ENCODE data around the gene GNAS-AS1. TPM values are rescaled to one million over a fixed set of nuclear protein-coding genes. Genes with fewer than 3 reads are reported as not detected.

Gene GNAS-AS1
- total RNA-seq, 1 donor from 2014 or later: 4.1 TPM

- DNase-seq (ENCODE audit: low spot score): no peak
These were observed 35.8 kb upstream of the GNAS-AS1 start for GRCh38 chr20:58886546-58886945.

- DNase-seq (ENCODE audit: low spot score): no peak
These were observed 34.3 kb upstream of the GNAS-AS1 start for GRCh38 chr20:58884966-58885365.

GRCh38 chr20:58883241-58883691 is 32.6 kb upstream of the GNAS-AS1 start:
- peak; percentile 69 for DNase-seq (ENCODE audit: low spot score)

- DNase-seq (ENCODE audit: low spot score): no peak
These were observed 32.0 kb upstream of the GNAS-AS1 start for GRCh38 chr20:58882704-58883089.

- no peak for DNase-seq (ENCODE audit: low spot score)
These were observed 30.5 kb upstream of the GNAS-AS1 start for GRCh38 chr20:58880994-58881752.

GRCh38 chr20:58880441-58880840 is 29.7 kb upstream of the GNAS-AS1 start:
- DNase-seq (ENCODE audit: low spot score): no peak

GRCh38 chr20:58878399-58878798 is 27.7 kb upstream of the GNAS-AS1 start:
- no peak for DNase-seq (ENCODE audit: low spot score)

GRCh38 chr20:58877976-58878360 is 27.3 kb upstream of the GNAS-AS1 start:
- no peak for DNase-seq (ENCODE audit: low spot score)

- DNase-seq (ENCODE audit: low spot score): no peak
These were observed 26.6 kb upstream of the GNAS-AS1 start for GRCh38 chr20:58877050-58877975.

GRCh38 chr20:58876437-58876836 is 25.7 kb upstream of the GNAS-AS1 start:
- peak; percentile 58 for DNase-seq (ENCODE audit: low spot score)

GRCh38 chr20:58875541-58876134 is 24.9 kb upstream of the GNAS-AS1 start:
- DNase-seq (ENCODE audit: low spot score): no peak

- DNase-seq (ENCODE audit: low spot score): no peak
These were observed 24.4 kb upstream of the GNAS-AS1 start for GRCh38 chr20:58875111-58875510.

- no peak for DNase-seq (ENCODE audit: low spot score)
These were observed 23.8 kb upstream of the GNAS-AS1 start for GRCh38 chr20:58874469-58874868.

- no peak for DNase-seq (ENCODE audit: low spot score)
These were observed 20.9 kb upstream of the GNAS-AS1 start for GRCh38 chr20:58871533-58872102.

GRCh38 chr20:58870293-58871014 is 19.8 kb upstream of the GNAS-AS1 start:
- peak; percentile 78 for DNase-seq (ENCODE audit: low spot score)

GRCh38 chr20:58869662-58870227 is 19.0 kb upstream of the GNAS-AS1 start:
- DNase-seq (ENCODE audit: low spot score): no peak

- DNase-seq (ENCODE audit: low spot score): no peak
These were observed 18.1 kb upstream of the GNAS-AS1 start for GRCh38 chr20:58868795-58869194.

- DNase-seq (ENCODE audit: low spot score): no peak
These were observed 16.5 kb upstream of the GNAS-AS1 start for GRCh38 chr20:58867211-58867610.

GRCh38 chr20:58865843-58866242 is 15.1 kb upstream of the GNAS-AS1 start:
- DNase-seq (ENCODE audit: low spot score): no peak

- no peak for DNase-seq (ENCODE audit: low spot score)
These were observed 13.6 kb upstream of the GNAS-AS1 start for GRCh38 chr20:58864346-58864745.

Measured in umbilical cord (tissue), 2 donors.